T-helper 2 cell treated with Interferon-gamma antibody and Interleukin-4, amounts not matched to agents 100 ng/mL and 5 ng/mL, for 36 hours (primary cell): ENCODE results near the gene FAM163B. TPM values are rescaled to one million over a fixed set of nuclear protein-coding genes. Genes with fewer than 3 reads are reported as not detected.

ENCODE experiments used
- intact Hi-C: fragments of 100-400 bp; cut with micrococcal nuclease; formaldehyde crosslinking; loops from one replicate; pipeline ENCODE4 v1.15.1; 2023
- total RNA-seq: library from RNA; stranded (reverse); gene quantifications from 2 replicates; pipeline ENCODE4 v1.2.3, GENCODE V29; 2022

FAM163B gene
- total RNA-seq, 1 donor from 2014 or later: not detected

GRCh38 chr9:133528876-133529241, 80.3 kb downstream of the FAM163B start:
- intact Hi-C loops: no loop called here

GRCh38 chr9:133528001-133528875, 81.0 kb downstream of the FAM163B start:
- intact Hi-C loops: no loop called here

GRCh38 chr9:133527444-133527920, 81.7 kb downstream of the FAM163B start:
- intact Hi-C loops: no loop called here

Other genes with a start within 250 kb of the FAM163B start
- 203 and 205 TPM in 2 replicates for gene SURF4, start 233.3 kb downstream of the FAM163B start, total RNA-seq
- 0.59 and 1.1 TPM in 2 replicates for gene STKLD1, start 233.0 kb downstream of the FAM163B start, total RNA-seq
- gene REXO4, start 191.4 kb downstream of the FAM163B start, total RNA-seq: 25.6 and 26.1 TPM in 2 replicates
- 2.3 TPM in 2 replicates for gene ADAMTS13, start 187.0 kb downstream of the FAM163B start, total RNA-seq
- gene CACFD1, start 149.4 kb downstream of the FAM163B start, total RNA-seq: 0.75 and 0.82 TPM in 2 replicates
- 2.6 and 2.7 TPM in 2 replicates for gene SLC2A6, start 130.3 kb downstream of the FAM163B start, total RNA-seq
- gene MYMK, start 84.4 kb downstream of the FAM163B start, total RNA-seq: not detected in 2 replicates
- gene ADAMTSL2, start 74.7 kb downstream of the FAM163B start, total RNA-seq: not detected in 2 replicates
- not detected in 2 replicates for gene DBH, start 27.0 kb upstream of the FAM163B start, total RNA-seq
- gene SARDH, start 129.0 kb upstream of the FAM163B start, total RNA-seq: 0.68 and 0.73 TPM in 2 replicates